Chondrocyte (in vitro differentiated cells): ENCODE measurements around the gene UBE2O. TPM values are rescaled to one million over a fixed set of nuclear protein-coding genes. Genes with fewer than 3 reads are reported as not detected.
A peak's percentile ranks its signal among the peaks of the same experiment; 100 is the strongest.

Experiments used
- DNase-seq: peaks from one replicate; pipeline ENCODE4 v3.0.0; 2021; ENCODE audit warnings: mixed read lengths, low spot score
- H3K27ac Mint-ChIP-seq: one replicate; pipeline ENCODE4 v1.8.0; 2021; ENCODE audit warnings: mild to moderate bottlenecking, moderate library complexity, mixed read lengths; ENCODE audit not compliant: unreplicated experiment
- H3K27me3 Mint-ChIP-seq: 2 replicates; pipeline ENCODE4 v1.8.0; 2021; ENCODE audit warnings: low read depth, mixed read lengths
- H3K36me3 Mint-ChIP-seq: 2 replicates; pipeline ENCODE4 v1.8.0; 2021; ENCODE audit warnings: low read depth, mixed read lengths
- H3K4me1 Mint-ChIP-seq: 2 replicates; pipeline ENCODE4 v1.8.0; 2021; ENCODE audit warnings: low read depth, mild to moderate bottlenecking, mixed read lengths
- H3K4me3 Mint-ChIP-seq: one replicate; pipeline ENCODE4 v1.8.0; 2021; ENCODE audit warnings: mild to moderate bottlenecking, moderate library complexity, mixed read lengths; ENCODE audit not compliant: unreplicated experiment
- H3K9me3 Mint-ChIP-seq: 2 replicates; pipeline ENCODE4 v1.8.0; 2021; ENCODE audit warnings: low read depth, mixed read lengths
- CTCF ChIP-seq: fragments of 200-600 bp; sonication (generic); IDR thresholded peaks from 2 replicates; pipeline ENCODE4 v1.5.0; 2021; ENCODE audit warnings: antibody characterized with exemption, mild to moderate bottlenecking, moderate library complexity
- total RNA-seq: library from RNA; stranded (reverse); gene quantifications from 3 replicates; pipeline ENCODE4 v1.2.1, GENCODE V29; 2021

UBE2O gene
- total RNA-seq, 1 donor from 2014 or later, result 22.1 TPM

GRCh38 chr17:76421044-76421407, 31.9 kb downstream of the UBE2O start:
- H3K9me3 Mint-ChIP-seq, result no peaks in the 10 kb centered on the region
- no peak overlapping the region for H3K4me3 Mint-ChIP-seq
- H3K27ac Mint-ChIP-seq, result peak overlapping the region; percentile 87
- DNase-seq, result no peak
- H3K36me3 Mint-ChIP-seq, result no peaks in the 10 kb centered on the region
- TF ChIP-seq CTCF, result peak; percentile 17
- no peaks in the 10 kb centered on the region for H3K27me3 Mint-ChIP-seq
- peaks cover 40% of the 10 kb centered on the region for H3K4me1 Mint-ChIP-seq

GRCh38 chr17:76420356-76421043, 32.5 kb downstream of the UBE2O start:
- Mint-ChIP-seq H3K36me3 (no peaks in the 10 kb centered on the region), H3K4me3 (no peak overlapping the region), H3K27ac (peak overlapping the region; percentile 87), H3K4me1 (peaks cover 40% of the 10 kb centered on the region), H3K27me3 (no peaks in the 10 kb centered on the region), H3K9me3 (no peaks in the 10 kb centered on the region)
- TF ChIP-seq CTCF, result no peak
- DNase-seq, result no peak

- Mint-ChIP-seq H3K27ac (peak overlapping the region; percentile 45), H3K4me1 (peaks cover 41% of the 10 kb centered on the region), H3K4me3 (peak overlapping the region; percentile 7), H3K9me3 (no peaks in the 10 kb centered on the region), H3K27me3 (no peaks in the 10 kb centered on the region), H3K36me3 (no peaks in the 10 kb centered on the region)
- no peak for DNase-seq
- no peak for TF ChIP-seq CTCF
Observed at GRCh38 chr17:76419576-76420260, 33.2 kb downstream of the UBE2O start.

GRCh38 chr17:76417499-76418143, 35.3 kb downstream of the UBE2O start:
- Mint-ChIP-seq H3K4me1 (peaks cover 52% of the 10 kb centered on the region), H3K36me3 (no peaks in the 10 kb centered on the region), H3K9me3 (no peaks in the 10 kb centered on the region), H3K27me3 (no peaks in the 10 kb centered on the region), H3K27ac (no peak overlapping the region), H3K4me3 (no peak overlapping the region)
- no peak for TF ChIP-seq CTCF
- DNase-seq, result no peak

- Mint-ChIP-seq H3K4me1 (peaks cover 48% of the 10 kb centered on the region), H3K36me3 (no peaks in the 10 kb centered on the region), H3K4me3 (no peak overlapping the region), H3K27ac (no peak overlapping the region), H3K9me3 (no peaks in the 10 kb centered on the region), H3K27me3 (no peaks in the 10 kb centered on the region)
- no peak for DNase-seq
- TF ChIP-seq CTCF, result no peak
Observed at GRCh38 chr17:76416899-76417298, 36.1 kb downstream of the UBE2O start.
